ENCODE measurements around the gene PRRT1.

The PRRT1 gene

GRCh38 chr6:32168350-32168749 is 16.6 kb upstream of the PRRT1 start:
- H4K91ac ChIP-seq (ENCODE audit: low read depth, low read length) = no peak overlapping the region
- H3K4ac ChIP-seq (ENCODE audit: low read depth, low read length) = no peak overlapping the region
- no peak overlapping the region for H2AFZ ChIP-seq (ENCODE audit: insufficient read depth, low read length, poor library complexity)
- H4K8ac ChIP-seq (ENCODE audit: low read depth, low read length) = no peak overlapping the region
- H2BK5ac ChIP-seq (ENCODE audit: low read depth, low read length, poor library complexity) = no peak overlapping the region
- H3K23ac ChIP-seq (ENCODE audit: low read length) = no peak overlapping the region
- no peaks in the 10 kb centered on the region for H3K79me1 ChIP-seq (ENCODE audit: low read length)
- H3K9me3 ChIP-seq (ENCODE audit: insufficient read depth, low read depth, low read length) = no peaks in the 10 kb centered on the region
- no peak overlapping the region for H3K27ac ChIP-seq (ENCODE audit: low read depth, low read length)
- peaks cover 12 to 13% of the 10 kb centered on the region in 2 experiments for H3K4me1 ChIP-seq (ENCODE audit: control insufficient read depth in 1 of 2, insufficient read depth in 2 of 2, low read length in 2 of 2)
- H4K12ac ChIP-seq (ENCODE audit: low read depth, low read length) = no peak overlapping the region
- no peak overlapping the region for H3K4me3 ChIP-seq (ENCODE audit: low read depth, low read length)
- no peak overlapping the region for H3K18ac ChIP-seq (ENCODE audit: low read length)
- no peak overlapping the region for H2BK120ac ChIP-seq (ENCODE audit: insufficient read depth, low read length, poor library complexity)
- no peak overlapping the region for H3K9ac ChIP-seq (ENCODE audit: low read length)
- H2BK12ac ChIP-seq (ENCODE audit: low read length) = no peak overlapping the region
- H3K36me3 ChIP-seq (ENCODE audit: control insufficient read depth in 1 of 2, insufficient read depth in 2 of 2, low read length in 2 of 2) = peaks cover 58 to 64% of the 10 kb centered on the region in 2 experiments
- no CpG with 5 or more reads among the region's 2 CpGs for WGBS (ENCODE audit: extremely low coverage, insufficient coverage, insufficient read length)
- no peak overlapping the region for H3K4me2 ChIP-seq (ENCODE audit: low read length)
- H3K14ac ChIP-seq (ENCODE audit: low read length) = no peak overlapping the region
- no peak for DNase-seq
- H3K27me3 ChIP-seq (ENCODE audit: insufficient read depth, low read length) = no peaks in the 10 kb centered on the region
- no peak overlapping the region for H2AK5ac ChIP-seq (ENCODE audit: low read length)
- no peaks in the 10 kb centered on the region for H3K79me2 ChIP-seq (ENCODE audit: control insufficient read depth, insufficient read depth, low read length, poor library complexity)

- Histone ChIP-seq H2AK5ac (ENCODE audit: low read length) (no peak overlapping the region), H3K4me2 (ENCODE audit: low read length) (no peak overlapping the region), H3K36me3 (ENCODE audit: control insufficient read depth in 1 of 2, insufficient read depth in 2 of 2, low read length in 2 of 2) (peaks cover 61 to 67% of the 10 kb centered on the region in 2 experiments), H3K79me1 (ENCODE audit: low read length) (no peaks in the 10 kb centered on the region), H3K9me3 (ENCODE audit: insufficient read depth, low read depth, low read length) (no peaks in the 10 kb centered on the region), H3K4me3 (ENCODE audit: low read depth, low read length) (no peak overlapping the region), H3K27ac (ENCODE audit: low read depth, low read length) (no peak overlapping the region), H3K79me2 (ENCODE audit: control insufficient read depth, insufficient read depth, low read length, poor library complexity) (no peaks in the 10 kb centered on the region), H4K91ac (ENCODE audit: low read depth, low read length) (no peak overlapping the region), H3K23ac (ENCODE audit: low read length) (no peak overlapping the region), H4K8ac (ENCODE audit: low read depth, low read length) (no peak overlapping the region), H2BK120ac (ENCODE audit: insufficient read depth, low read length, poor library complexity) (no peak overlapping the region), H3K4ac (ENCODE audit: low read depth, low read length) (no peak overlapping the region), H2AFZ (ENCODE audit: insufficient read depth, low read length, poor library complexity) (no peak overlapping the region), H3K27me3 (ENCODE audit: insufficient read depth, low read length) (no peaks in the 10 kb centered on the region), H4K12ac (ENCODE audit: low read depth, low read length) (no peak overlapping the region), H3K9ac (ENCODE audit: low read length) (no peak overlapping the region), H2BK12ac (ENCODE audit: low read length) (no peak overlapping the region), H3K14ac (ENCODE audit: low read length) (no peak overlapping the region), H2BK5ac (ENCODE audit: low read depth, low read length, poor library complexity) (no peak overlapping the region), H3K4me1 (ENCODE audit: control insufficient read depth in 1 of 2, insufficient read depth in 2 of 2, low read length in 2 of 2) (peaks cover 6 to 8% of the 10 kb centered on the region in 2 experiments), H3K18ac (ENCODE audit: low read length) (no peak overlapping the region)
- no peak for DNase-seq
- WGBS (ENCODE audit: extremely low coverage, insufficient coverage, insufficient read length) = no CpG with 5 or more reads among the region's 6 CpGs
These were observed 16.1 kb upstream of the PRRT1 start for GRCh38 chr6:32167761-32168262.

GRCh38 chr6:32167154-32167760 is 15.5 kb upstream of the PRRT1 start:
- Histone ChIP-seq H3K4me2 (ENCODE audit: low read length) (no peak overlapping the region), H2BK12ac (ENCODE audit: low read length) (no peak overlapping the region), H4K8ac (ENCODE audit: low read depth, low read length) (no peak overlapping the region), H2AFZ (ENCODE audit: insufficient read depth, low read length, poor library complexity) (no peak overlapping the region), H4K12ac (ENCODE audit: low read depth, low read length) (no peak overlapping the region), H3K27ac (ENCODE audit: low read depth, low read length) (no peak overlapping the region), H3K79me1 (ENCODE audit: low read length) (no peaks in the 10 kb centered on the region), H3K27me3 (ENCODE audit: insufficient read depth, low read length) (no peaks in the 10 kb centered on the region), H4K91ac (ENCODE audit: low read depth, low read length) (no peak overlapping the region), H3K36me3 (ENCODE audit: control insufficient read depth in 1 of 2, insufficient read depth in 2 of 2, low read length in 2 of 2) (peaks cover 67 to 73% of the 10 kb centered on the region in 2 experiments), H3K23ac (ENCODE audit: low read length) (no peak overlapping the region), H3K18ac (ENCODE audit: low read length) (no peak overlapping the region), H3K79me2 (ENCODE audit: control insufficient read depth, insufficient read depth, low read length, poor library complexity) (no peaks in the 10 kb centered on the region), H3K4me3 (ENCODE audit: low read depth, low read length) (no peak overlapping the region), H2BK5ac (ENCODE audit: low read depth, low read length, poor library complexity) (no peak overlapping the region), H3K9me3 (ENCODE audit: insufficient read depth, low read depth, low read length) (no peaks in the 10 kb centered on the region), H3K4ac (ENCODE audit: low read depth, low read length) (no peak overlapping the region), H2AK5ac (ENCODE audit: low read length) (no peak overlapping the region), H3K4me1 (ENCODE audit: control insufficient read depth in 1 of 2, insufficient read depth in 2 of 2, low read length in 2 of 2) (peaks cover 5 to 7% of the 10 kb centered on the region in 2 experiments), H3K14ac (ENCODE audit: low read length) (no peak overlapping the region), H2BK120ac (ENCODE audit: insufficient read depth, low read length, poor library complexity) (no peak overlapping the region), H3K9ac (ENCODE audit: low read length) (no peak overlapping the region)
- no CpG with 5 or more reads among the region's 32 CpGs for WGBS (ENCODE audit: extremely low coverage, insufficient coverage, insufficient read length)
- peak; percentile 86 to 92 for DNase-seq

- H3K4me2 ChIP-seq (ENCODE audit: low read length) = no peak overlapping the region
- H2BK5ac ChIP-seq (ENCODE audit: low read depth, low read length, poor library complexity) = no peak overlapping the region
- H3K18ac ChIP-seq (ENCODE audit: low read length) = no peak overlapping the region
- no peaks in the 10 kb centered on the region for H3K79me1 ChIP-seq (ENCODE audit: low read length)
- no peak overlapping the region for H4K12ac ChIP-seq (ENCODE audit: low read depth, low read length)
- no peaks in the 10 kb centered on the region for H3K27me3 ChIP-seq (ENCODE audit: insufficient read depth, low read length)
- no CpG with 5 or more reads among the region's 30 CpGs for WGBS (ENCODE audit: extremely low coverage, insufficient coverage, insufficient read length)
- H3K4me3 ChIP-seq (ENCODE audit: low read depth, low read length) = no peak overlapping the region
- DNase-seq = peak in 1 of 2 donors; percentile 42
- H2AFZ ChIP-seq (ENCODE audit: insufficient read depth, low read length, poor library complexity) = no peak overlapping the region
- H2BK12ac ChIP-seq (ENCODE audit: low read length) = no peak overlapping the region
- no peak overlapping the region for H3K27ac ChIP-seq (ENCODE audit: low read depth, low read length)
- no peak overlapping the region for H3K4ac ChIP-seq (ENCODE audit: low read depth, low read length)
- no peak overlapping the region for H2BK120ac ChIP-seq (ENCODE audit: insufficient read depth, low read length, poor library complexity)
- H3K4me1 ChIP-seq (ENCODE audit: control insufficient read depth in 1 of 2, insufficient read depth in 2 of 2, low read length in 2 of 2) = peaks cover 5 to 7% of the 10 kb centered on the region in 2 experiments
- H3K14ac ChIP-seq (ENCODE audit: low read length) = no peak overlapping the region
- no peak overlapping the region for H3K9ac ChIP-seq (ENCODE audit: low read length)
- H4K91ac ChIP-seq (ENCODE audit: low read depth, low read length) = no peak overlapping the region
- H4K8ac ChIP-seq (ENCODE audit: low read depth, low read length) = no peak overlapping the region
- no peaks in the 10 kb centered on the region for H3K9me3 ChIP-seq (ENCODE audit: insufficient read depth, low read depth, low read length)
- H3K36me3 ChIP-seq (ENCODE audit: control insufficient read depth in 1 of 2, insufficient read depth in 2 of 2, low read length in 2 of 2) = peaks cover 69 to 73% of the 10 kb centered on the region in 2 experiments
- no peak overlapping the region for H3K23ac ChIP-seq (ENCODE audit: low read length)
- H3K79me2 ChIP-seq (ENCODE audit: control insufficient read depth, insufficient read depth, low read length, poor library complexity) = no peaks in the 10 kb centered on the region
- H2AK5ac ChIP-seq (ENCODE audit: low read length) = no peak overlapping the region
These were observed 14.8 kb upstream of the PRRT1 start for GRCh38 chr6:32166411-32167061.

Measured in trophoblast cell (in vitro differentiated cells and primary cell).